Activated T-helper 17 cell treated with anti-CD3 and anti-CD28 coated beads, Interleukin-2, amount 50 U/mL, for 72 hours (primary cell): Measurements from ENCODE around the gene MAML3. TPM values are rescaled to one million over a fixed set of nuclear protein-coding genes. Genes with fewer than 3 reads are reported as not detected.
A peak's percentile ranks its signal among the peaks of the same experiment; 100 is the strongest.

Experiments
- ATAC-seq: fragments of 150-1000 bp; cut with Tn5 transposase; replicated peaks from 2 replicates; pipeline ENCODE4 v1.10.0; 2021; ENCODE audit warnings: mild to moderate bottlenecking, moderate library complexity
- H3K27ac Mint-ChIP-seq: one replicate; pipeline ENCODE4 v1.8.0; 2022; ENCODE audit warnings: mixed read lengths
- H3K27me3 Mint-ChIP-seq: one replicate; pipeline ENCODE4 v1.8.0; 2022; ENCODE audit warnings: mixed read lengths
- H3K36me3 Mint-ChIP-seq: one replicate; pipeline ENCODE4 v1.8.0; 2022; ENCODE audit warnings: low read depth, mild to moderate bottlenecking, mixed read lengths
- H3K4me1 Mint-ChIP-seq: one replicate; pipeline ENCODE4 v1.8.0; 2022; ENCODE audit warnings: mixed read lengths
- H3K4me3 Mint-ChIP-seq: one replicate; pipeline ENCODE4 v1.8.0; 2022; ENCODE audit warnings: mild to moderate bottlenecking, mixed read lengths
- H3K9me3 Mint-ChIP-seq: one replicate; pipeline ENCODE4 v1.8.0; 2022; ENCODE audit warnings: mixed read lengths
- total RNA-seq, 2 donors: library from RNA; stranded (reverse); gene quantifications; one replicate each; pipeline ENCODE4 v1.2.3, GENCODE V29; 2022

MAML3 gene
- total RNA-seq, 2 donors from 2014 or later, result 0.98 to 1.3 TPM

DNA sequence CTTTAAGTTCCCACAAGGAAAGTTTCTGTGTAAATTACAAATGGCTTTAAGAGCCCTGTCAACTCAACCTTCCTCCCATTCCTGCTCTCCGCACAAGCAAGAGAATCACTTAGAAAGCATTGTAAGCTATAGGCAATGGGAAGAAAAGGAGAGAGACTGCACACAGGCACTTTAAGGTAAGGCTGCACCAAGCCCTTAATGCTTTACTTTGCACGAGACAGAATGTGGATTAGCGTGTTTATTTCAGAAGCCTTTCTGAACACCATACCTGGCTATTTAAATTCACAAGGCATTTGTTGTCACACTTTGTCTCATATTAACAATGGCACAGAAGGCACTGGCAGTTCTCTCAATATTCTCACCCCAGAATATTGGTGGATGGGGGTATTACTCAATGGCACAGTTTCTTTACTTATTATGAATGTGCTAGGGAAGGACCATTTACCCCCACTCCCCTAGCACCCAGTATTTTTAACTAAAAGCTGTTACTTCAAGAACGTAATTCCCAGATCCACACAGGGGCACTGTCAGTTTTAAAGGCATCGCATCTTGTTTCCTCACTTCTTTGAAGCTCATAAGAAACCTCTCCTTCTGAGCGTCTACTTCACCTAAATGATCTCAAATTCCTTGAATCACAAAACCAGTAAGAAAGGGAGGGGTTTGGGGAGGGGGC lies 150.0 kb downstream of the MAML3 start:
- Mint-ChIP-seq H3K36me3 (no peaks in the 10 kb centered on the region), H3K4me3 (no peak overlapping the region), H3K9me3 (peaks cover under 1% of the 10 kb centered on the region), H3K27me3 (peaks cover 22% of the 10 kb centered on the region), H3K4me1 (no peaks in the 10 kb centered on the region), H3K27ac (no peak overlapping the region)
- ATAC-seq, result no peak

DNA sequence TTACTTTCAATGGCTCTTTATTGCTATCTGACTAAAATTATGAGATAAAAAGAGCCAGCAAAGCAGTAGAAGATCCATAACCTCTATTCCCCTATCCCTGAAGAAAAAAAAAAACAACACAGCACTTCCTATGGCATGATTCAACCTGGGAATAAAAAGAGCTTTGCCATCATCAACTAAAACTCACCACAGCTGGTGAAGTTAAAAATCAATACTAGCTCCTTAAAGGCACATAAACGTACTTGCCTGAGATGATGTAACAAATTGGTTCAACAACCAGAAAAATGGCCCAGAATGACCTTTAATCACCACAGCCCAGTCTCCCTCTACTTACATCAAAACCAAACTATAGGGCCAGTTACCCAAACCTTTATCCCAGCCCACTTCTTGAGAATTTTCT lies 153.8 kb downstream of the MAML3 start:
- Mint-ChIP-seq H3K4me3 (no peak overlapping the region), H3K36me3 (no peaks in the 10 kb centered on the region), H3K4me1 (no peaks in the 10 kb centered on the region), H3K9me3 (peaks cover 3% of the 10 kb centered on the region), H3K27ac (no peak overlapping the region), H3K27me3 (peaks cover 30% of the 10 kb centered on the region)
- no peak for ATAC-seq

DNA sequence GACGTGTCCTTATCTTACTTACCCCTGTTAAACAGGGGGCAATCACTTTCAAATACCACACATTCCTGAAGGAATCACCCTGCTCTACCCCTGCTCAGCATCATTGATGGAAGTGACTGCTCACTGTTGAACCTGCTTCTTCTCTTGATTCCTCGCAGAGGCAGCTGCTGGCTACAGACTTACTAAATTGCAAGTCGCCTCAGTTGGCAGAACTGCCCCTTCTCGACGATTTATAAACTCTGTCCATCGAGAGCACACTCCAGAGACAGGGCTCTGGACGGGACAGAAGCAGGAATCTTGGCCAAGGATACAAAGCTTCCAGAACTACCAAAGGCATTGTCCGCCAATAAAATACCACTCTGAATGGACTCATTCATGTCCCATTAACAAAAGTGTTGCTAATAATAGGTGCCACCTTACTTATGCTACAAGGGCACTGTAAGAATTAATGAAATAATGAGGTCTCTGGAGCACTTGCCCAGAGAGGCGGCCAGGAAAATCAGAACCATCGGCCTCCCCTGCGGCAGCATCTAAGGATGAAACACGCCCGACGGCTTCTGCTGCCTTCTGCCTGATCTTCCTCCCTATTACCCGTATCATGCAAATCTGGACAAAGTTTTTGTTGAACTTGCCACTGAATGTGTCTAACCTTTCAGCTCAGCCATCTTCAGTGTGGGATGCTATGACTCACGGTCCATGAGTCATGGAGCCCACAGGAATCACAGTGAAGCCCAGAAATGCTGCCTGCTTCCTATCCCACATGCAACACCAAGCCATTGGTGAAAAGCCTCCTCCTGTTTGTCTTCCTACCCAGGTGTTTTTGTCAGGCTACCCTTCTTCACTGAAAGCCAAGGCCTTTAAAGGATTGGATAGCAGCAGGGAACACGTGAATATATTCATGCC lies 164.9 kb downstream of the MAML3 start:
- Mint-ChIP-seq H3K36me3 (no peaks in the 10 kb centered on the region), H3K27me3 (peaks cover 6% of the 10 kb centered on the region), H3K27ac (no peak overlapping the region), H3K4me1 (peaks cover 6% of the 10 kb centered on the region), H3K4me3 (no peak overlapping the region), H3K9me3 (no peaks in the 10 kb centered on the region)
- ATAC-seq, result peak; percentile 95

DNA sequence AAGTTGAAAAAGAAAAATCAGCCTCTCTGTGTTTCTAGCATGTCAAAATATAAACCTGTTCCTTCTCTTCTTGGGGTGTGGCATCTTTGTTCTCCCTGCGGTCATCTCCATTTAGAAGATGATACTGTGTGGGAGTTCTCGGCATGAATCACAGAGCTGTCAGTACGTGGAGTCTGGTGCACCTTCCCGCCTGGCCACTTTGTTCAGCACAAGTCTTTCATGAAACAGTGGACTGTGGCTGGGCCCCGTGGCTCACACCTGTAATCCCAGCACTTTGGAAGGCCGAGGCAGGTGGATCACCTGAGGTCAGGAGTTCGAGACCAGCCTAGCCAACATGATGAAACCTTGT lies 166.5 kb downstream of the MAML3 start:
- Mint-ChIP-seq H3K27ac (no peak overlapping the region), H3K4me1 (peaks cover 6% of the 10 kb centered on the region), H3K36me3 (no peaks in the 10 kb centered on the region), H3K27me3 (peaks cover 12% of the 10 kb centered on the region), H3K9me3 (no peaks in the 10 kb centered on the region), H3K4me3 (no peak overlapping the region)
- ATAC-seq, result peak; percentile 67

DNA sequence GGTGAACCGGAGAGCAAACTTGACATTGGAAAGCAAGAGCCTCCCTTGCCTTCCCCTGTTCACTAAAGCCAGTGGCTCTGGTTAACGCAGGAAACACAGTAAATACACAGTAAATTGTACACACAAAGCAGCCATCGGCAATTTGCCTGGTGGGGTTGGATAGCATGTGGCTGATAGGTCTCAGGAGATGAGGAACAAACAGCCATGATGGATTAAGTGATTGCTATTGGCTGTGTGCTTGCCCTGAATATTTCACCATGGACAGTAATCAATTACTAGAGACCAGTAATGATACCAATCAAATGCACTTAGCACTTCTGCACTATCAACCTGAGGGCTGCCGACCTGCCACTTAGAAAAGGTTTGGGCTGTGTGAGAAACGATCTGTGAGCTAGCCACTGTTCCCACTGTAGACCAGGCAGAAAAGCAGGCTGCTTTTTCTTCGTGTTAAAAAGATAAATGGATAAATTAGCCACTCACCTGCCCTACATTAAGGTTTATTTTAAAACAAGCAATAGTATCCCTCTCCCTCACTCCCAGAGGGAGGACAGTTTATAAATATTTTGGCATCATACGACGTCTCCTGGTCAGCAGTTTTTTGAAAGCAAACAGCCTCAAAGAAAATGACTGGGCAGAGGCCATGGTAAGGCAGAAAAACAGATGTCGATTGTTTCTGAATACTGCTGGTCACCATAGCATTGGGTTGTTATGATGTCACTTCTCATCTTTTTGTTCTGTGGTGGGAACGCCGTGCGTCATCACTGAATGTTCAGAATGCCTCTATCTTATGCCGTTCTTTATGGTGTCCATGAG lies 167.1 kb downstream of the MAML3 start:
- H3K4me1 Mint-ChIP-seq, result peaks cover 6% of the 10 kb centered on the region
- H3K4me3 Mint-ChIP-seq, result no peak overlapping the region
- H3K27ac Mint-ChIP-seq, result no peak overlapping the region
- H3K9me3 Mint-ChIP-seq, result no peaks in the 10 kb centered on the region
- H3K27me3 Mint-ChIP-seq, result peaks cover 12% of the 10 kb centered on the region
- no peaks in the 10 kb centered on the region for H3K36me3 Mint-ChIP-seq
- ATAC-seq, result no peak

DNA sequence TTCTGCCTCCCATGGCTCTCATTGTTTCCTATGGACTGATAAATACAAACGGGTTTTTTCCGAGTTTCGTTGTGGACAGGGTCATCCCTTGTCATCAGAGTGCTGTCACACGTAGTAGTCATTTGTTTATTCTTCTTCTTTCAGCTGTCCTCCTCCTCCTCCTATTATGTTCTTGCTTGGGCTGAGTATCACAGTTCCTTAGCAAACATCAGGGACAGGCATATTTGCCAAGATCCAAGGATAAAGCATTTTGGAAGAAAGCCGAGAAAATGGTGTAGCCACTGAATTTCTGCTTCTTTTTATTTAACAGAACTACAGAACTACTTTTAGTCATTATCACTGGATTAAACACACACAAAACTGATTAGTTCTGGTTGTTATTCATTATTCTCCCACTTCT lies 167.9 kb downstream of the MAML3 start:
- Mint-ChIP-seq H3K9me3 (no peaks in the 10 kb centered on the region), H3K36me3 (no peaks in the 10 kb centered on the region), H3K27ac (no peak overlapping the region), H3K27me3 (peaks cover 12% of the 10 kb centered on the region), H3K4me3 (no peak overlapping the region), H3K4me1 (peaks cover 6% of the 10 kb centered on the region)
- no peak for ATAC-seq

DNA sequence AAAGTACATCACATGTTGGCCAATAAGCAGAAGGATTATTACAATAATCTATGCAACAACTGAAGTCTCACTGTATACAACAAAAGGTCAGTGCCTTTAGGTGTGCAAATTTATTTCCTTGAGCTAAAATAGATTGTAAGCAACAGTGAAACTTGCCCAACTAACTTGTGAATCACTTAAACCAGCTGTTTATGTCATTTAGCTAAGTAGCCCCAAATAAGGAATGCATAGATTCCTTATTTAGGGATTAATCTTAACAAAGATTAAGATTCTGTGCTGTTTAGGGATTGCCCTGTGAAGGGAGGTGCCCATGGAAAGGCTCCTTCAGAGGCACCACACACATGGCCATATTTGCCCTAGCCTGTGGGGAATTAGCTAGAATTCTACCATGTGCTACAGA lies 168.6 kb downstream of the MAML3 start:
- no peak overlapping the region for H3K27ac Mint-ChIP-seq
- no peaks in the 10 kb centered on the region for H3K36me3 Mint-ChIP-seq
- H3K4me3 Mint-ChIP-seq, result no peak overlapping the region
- H3K9me3 Mint-ChIP-seq, result no peaks in the 10 kb centered on the region
- ATAC-seq, result no peak
- H3K4me1 Mint-ChIP-seq, result peaks cover 6% of the 10 kb centered on the region
- peaks cover 12% of the 10 kb centered on the region for H3K27me3 Mint-ChIP-seq

DNA sequence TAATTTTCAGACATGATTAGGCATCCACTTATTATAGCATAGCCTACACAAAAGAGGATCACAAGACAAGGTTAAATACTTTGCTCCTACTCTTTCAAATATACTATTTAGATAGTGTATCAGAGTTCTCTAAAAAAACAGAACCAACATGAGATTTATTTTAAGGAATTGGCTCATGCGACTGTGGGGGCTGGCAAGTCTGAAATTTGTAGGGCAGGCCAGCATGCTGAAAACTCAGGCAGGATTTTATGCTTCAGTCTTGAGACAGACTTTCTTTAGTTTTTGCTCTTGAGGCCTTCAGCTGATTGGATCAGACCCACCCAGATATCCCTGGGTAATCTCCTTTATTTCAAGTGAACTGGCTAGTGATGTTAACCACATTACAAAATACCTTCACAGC lies 169.5 kb downstream of the MAML3 start:
- no peak for ATAC-seq
- no peaks in the 10 kb centered on the region for H3K9me3 Mint-ChIP-seq
- no peaks in the 10 kb centered on the region for H3K36me3 Mint-ChIP-seq
- peaks cover 12% of the 10 kb centered on the region for H3K27me3 Mint-ChIP-seq
- peaks cover 5% of the 10 kb centered on the region for H3K4me1 Mint-ChIP-seq
- H3K4me3 Mint-ChIP-seq, result no peak overlapping the region
- H3K27ac Mint-ChIP-seq, result no peak overlapping the region

DNA sequence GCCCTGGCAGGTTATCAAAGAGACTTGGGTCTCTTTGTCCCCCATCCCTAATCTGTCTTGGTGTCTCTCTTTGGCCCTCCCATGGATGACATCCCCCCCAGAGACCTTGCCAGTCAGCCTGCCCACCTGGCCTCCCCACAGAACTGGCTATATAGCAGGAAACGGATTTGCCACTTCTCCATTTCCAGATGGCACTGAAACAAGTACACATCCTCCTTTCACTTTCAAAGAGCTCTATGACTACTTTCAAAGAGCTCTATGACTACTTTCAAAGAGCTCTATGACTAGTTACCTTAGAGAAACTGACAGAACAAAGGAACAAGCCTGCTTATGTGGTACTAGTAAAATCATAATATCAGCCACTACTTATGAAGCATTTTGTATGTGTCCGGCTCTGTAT lies 175.3 kb downstream of the MAML3 start:
- H3K27ac Mint-ChIP-seq, result no peak overlapping the region
- H3K27me3 Mint-ChIP-seq, result peaks cover 2% of the 10 kb centered on the region
- H3K9me3 Mint-ChIP-seq, result no peaks in the 10 kb centered on the region
- no peaks in the 10 kb centered on the region for H3K36me3 Mint-ChIP-seq
- peaks cover 14% of the 10 kb centered on the region for H3K4me1 Mint-ChIP-seq
- no peak overlapping the region for H3K4me3 Mint-ChIP-seq
- ATAC-seq, result peak; percentile 90

DNA sequence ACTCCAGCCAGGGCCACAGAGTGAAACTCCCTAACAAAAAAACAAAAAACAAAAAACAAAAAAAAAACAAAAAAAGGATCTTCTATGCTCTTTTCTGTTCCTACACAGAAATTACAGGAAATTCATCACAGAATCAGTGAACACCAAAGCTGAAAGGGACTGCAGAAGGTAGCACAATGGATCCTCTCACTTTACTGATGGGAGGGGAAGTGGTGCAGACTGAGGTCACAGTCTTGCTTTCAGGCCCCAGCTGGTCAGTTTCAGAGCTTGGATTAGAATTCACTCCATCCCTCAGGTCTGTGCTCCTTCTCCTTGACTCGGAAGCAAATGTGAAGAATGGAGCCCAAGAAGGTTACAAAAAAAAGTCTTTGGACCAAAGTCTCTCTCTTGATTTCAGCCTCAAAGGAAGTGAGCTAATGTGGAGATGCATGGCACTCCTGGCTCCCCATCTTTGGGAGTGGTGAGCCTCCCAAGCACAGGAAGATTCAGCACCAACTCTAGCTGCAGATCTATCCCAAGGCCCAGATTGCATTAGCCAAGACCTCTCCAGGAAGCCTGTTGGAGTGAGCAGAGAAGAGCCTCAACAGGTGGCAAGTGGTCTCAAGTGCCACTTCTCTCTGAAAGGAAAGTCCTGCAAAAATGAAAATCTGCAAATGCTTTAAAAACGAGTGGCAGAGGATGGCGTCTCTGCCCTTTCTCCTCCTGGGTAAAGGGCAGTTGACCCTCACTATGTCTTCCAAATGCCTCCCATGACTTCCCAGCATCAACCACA lies 176.0 kb downstream of the MAML3 start:
- no peak for ATAC-seq
- Mint-ChIP-seq H3K27me3 (no peaks in the 10 kb centered on the region), H3K27ac (no peak overlapping the region), H3K36me3 (no peaks in the 10 kb centered on the region), H3K4me3 (no peak overlapping the region), H3K4me1 (peaks cover 14% of the 10 kb centered on the region), H3K9me3 (no peaks in the 10 kb centered on the region)

DNA sequence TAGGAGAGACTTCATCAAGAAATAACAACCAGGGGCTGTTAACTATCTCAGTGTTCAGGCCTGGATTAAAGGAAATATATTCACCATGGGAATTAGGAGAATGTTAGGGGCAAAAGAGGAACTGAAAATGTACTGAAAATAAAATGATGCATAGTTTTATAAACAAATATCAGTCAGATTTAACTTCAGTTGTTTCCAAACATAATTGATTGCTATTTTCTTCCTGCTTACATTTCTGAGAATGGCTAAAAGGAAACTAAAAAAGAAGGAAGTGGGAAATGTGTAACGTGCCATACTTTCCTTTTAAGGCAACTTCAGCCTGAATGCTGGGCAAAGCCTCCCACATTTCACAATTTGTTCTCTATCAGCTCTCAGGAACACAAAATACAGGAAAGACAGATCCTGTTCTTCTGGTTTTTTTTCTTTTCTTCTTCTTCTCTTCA lies 178.1 kb downstream of the MAML3 start:
- Mint-ChIP-seq H3K4me1 (peaks cover 14% of the 10 kb centered on the region), H3K9me3 (no peaks in the 10 kb centered on the region), H3K4me3 (no peak overlapping the region), H3K27ac (no peak overlapping the region), H3K27me3 (no peaks in the 10 kb centered on the region), H3K36me3 (no peaks in the 10 kb centered on the region)
- ATAC-seq, result no peak

DNA sequence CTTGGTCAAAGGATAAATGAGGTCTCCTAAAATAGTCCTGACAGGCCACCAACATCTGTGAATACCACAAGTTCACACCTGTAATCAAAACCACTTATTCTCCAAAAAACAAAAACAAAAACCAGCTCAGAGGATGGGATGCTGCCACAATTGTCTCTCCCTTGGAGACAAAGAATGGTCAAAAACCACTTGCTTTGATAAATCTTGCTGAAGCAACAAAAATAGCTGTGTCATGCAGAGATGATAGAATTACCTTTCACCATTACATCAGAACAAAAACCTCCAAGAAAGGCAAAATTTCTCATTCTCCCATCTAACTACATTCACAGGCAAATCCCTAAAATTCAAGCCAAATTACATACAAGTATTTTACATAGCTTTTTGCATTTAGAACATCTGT lies 180.4 kb downstream of the MAML3 start:
- H3K36me3 Mint-ChIP-seq, result no peaks in the 10 kb centered on the region
- no peak overlapping the region for H3K27ac Mint-ChIP-seq
- no peak for ATAC-seq
- H3K9me3 Mint-ChIP-seq, result no peaks in the 10 kb centered on the region
- H3K27me3 Mint-ChIP-seq, result no peaks in the 10 kb centered on the region
- peaks cover 7% of the 10 kb centered on the region for H3K4me1 Mint-ChIP-seq
- no peak overlapping the region for H3K4me3 Mint-ChIP-seq

DNA sequence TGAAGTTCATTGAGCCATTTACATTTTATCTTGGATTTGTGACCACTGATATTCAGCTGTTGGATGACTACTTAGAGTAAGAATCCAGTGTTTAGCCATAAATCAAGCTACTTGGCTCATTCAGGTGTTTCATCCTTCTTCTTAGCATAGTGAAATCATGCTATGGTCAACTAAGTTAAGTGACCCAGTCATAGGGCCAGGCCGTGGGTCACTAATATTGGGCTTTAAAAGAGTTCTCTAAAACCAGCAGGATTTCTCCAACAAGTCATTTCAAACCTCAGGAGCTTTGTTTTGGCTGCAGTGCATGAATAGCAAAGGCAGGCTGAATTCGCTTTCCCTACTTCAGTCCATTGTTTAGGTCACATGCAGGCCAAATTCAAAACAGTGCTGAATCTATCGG lies 181.0 kb downstream of the MAML3 start:
- Mint-ChIP-seq H3K27me3 (no peaks in the 10 kb centered on the region), H3K4me3 (no peak overlapping the region), H3K36me3 (no peaks in the 10 kb centered on the region), H3K9me3 (no peaks in the 10 kb centered on the region), H3K4me1 (peaks cover 5% of the 10 kb centered on the region), H3K27ac (no peak overlapping the region)
- ATAC-seq, result no peak

DNA sequence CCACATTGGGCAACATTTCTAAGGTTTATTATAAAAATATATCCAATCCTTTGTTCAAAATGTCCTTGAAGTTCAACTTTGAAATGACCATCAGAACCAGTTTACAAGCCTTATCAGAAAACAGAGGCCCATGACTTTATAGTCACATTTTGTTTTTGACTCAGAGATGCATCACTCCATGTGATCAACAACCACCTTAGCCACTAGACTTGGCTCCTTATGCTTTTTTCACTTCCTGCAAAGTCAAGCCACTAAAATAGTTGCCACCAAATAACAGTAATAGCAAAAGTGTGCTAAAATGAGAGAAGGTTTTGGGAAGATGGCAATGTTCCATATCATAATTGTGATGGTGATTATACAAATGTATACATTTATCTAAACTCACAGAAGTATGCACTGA lies 181.7 kb downstream of the MAML3 start:
- Mint-ChIP-seq H3K4me1 (peaks cover 5% of the 10 kb centered on the region), H3K27ac (no peak overlapping the region), H3K9me3 (no peaks in the 10 kb centered on the region), H3K27me3 (no peaks in the 10 kb centered on the region), H3K4me3 (no peak overlapping the region), H3K36me3 (no peaks in the 10 kb centered on the region)
- peak; percentile 48 for ATAC-seq
